Kidney epithelial cell (primary cell): ENCODE results near the gene SIGLEC5. TPM values are rescaled to one million over a fixed set of nuclear protein-coding genes. Genes with fewer than 3 reads are reported as not detected.
"Not testable (repeated sequence)": the region's sequence is repeated elsewhere in the genome, so short reads cannot be mapped to it uniquely, and the experiment has no call there.

Experiments used
- DNase-seq: peaks from one replicate; pipeline ENCODE4 v3.0.0-alpha.2; 2010; ENCODE audit warnings: low read depth
- H3K27me3 ChIP-seq: 2 replicates; pipeline ENCODE4 v1.6.0; 2011; ENCODE audit warnings: low read length; ENCODE audit not compliant: control insufficient read depth, insufficient read depth
- H3K36me3 ChIP-seq: 2 replicates; pipeline ENCODE4 v1.5.1; 2011; ENCODE audit warnings: low read length; ENCODE audit not compliant: control insufficient read depth, insufficient read depth
- H3K4me3 ChIP-seq: 2 replicates; pipeline ENCODE4 v1.5.1; 2011; ENCODE audit warnings: low read depth, mild to moderate bottlenecking, control low read depth, low read length
- CTCF ChIP-seq: IDR thresholded peaks from 2 replicates; pipeline ENCODE4 v1.5.1; 2011; ENCODE audit warnings: mild to moderate bottlenecking, moderate library complexity, low read length, control low read depth, inconsistent platforms; ENCODE audit not compliant: insufficient read depth, poor library complexity, severe bottlenecking
- total RNA-seq: library from RNA; depleted of rRNA; stranded (reverse); fragments of >200 nt; gene quantifications from 2 replicates; pipeline ENCODE4 v1.2.3, GENCODE V29; 2015

SIGLEC5 gene
- total RNA-seq: not detected in 2 replicates

- H3K27me3 ChIP-seq, DNase-seq, H3K4me3 ChIP-seq, H3K36me3 ChIP-seq: not testable (repeated sequence)
Measured at GRCh38 chr19:51630315-51630714, at the start of gene SIGLEC5. SIGLEC5 (minus strand) TSS chr19:51630401; CDS start chr19:51630335, 66 bp downstream.

GRCh38 chr19:51676566-51677083 is 46.4 kb upstream of the SIGLEC5 start:
- Histone ChIP-seq H3K27me3 (no peaks in the 10 kb centered on the region), H3K4me3 (no peak overlapping the region), H3K36me3 (no peaks in the 10 kb centered on the region)
- TF ChIP-seq CTCF: no peak
- no peak for DNase-seq

GRCh38 chr19:51675911-51676565 is 45.8 kb upstream of the SIGLEC5 start:
- not testable (repeated sequence) for H3K4me3 ChIP-seq, H3K27me3 ChIP-seq, H3K36me3 ChIP-seq, DNase-seq
- peak; percentile 23 for TF ChIP-seq CTCF

- Histone ChIP-seq H3K27me3 (no peaks in the 10 kb centered on the region), H3K4me3 (no peak overlapping the region), H3K36me3 (no peaks in the 10 kb centered on the region)
- DNase-seq: no peak
- no peak for TF ChIP-seq CTCF
Measured at GRCh38 chr19:51668216-51668615, 38.0 kb upstream of the SIGLEC5 start.

- Histone ChIP-seq H3K27me3 (no peaks in the 10 kb centered on the region), H3K36me3 (no peaks in the 10 kb centered on the region), H3K4me3 (no peak overlapping the region)
- peak; percentile 5 for TF ChIP-seq CTCF
- DNase-seq: no peak
Measured at GRCh38 chr19:51664997-51665396, 34.8 kb upstream of the SIGLEC5 start.

- no peaks in the 10 kb centered on the region for H3K27me3 ChIP-seq
- H3K4me3 ChIP-seq: no peak overlapping the region
- DNase-seq: no peak
- H3K36me3 ChIP-seq: no peaks in the 10 kb centered on the region
- TF ChIP-seq CTCF: no peak
Measured at GRCh38 chr19:51664131-51664530, 33.9 kb upstream of the SIGLEC5 start.
